GM13976 (cell line): ENCODE measurements around the gene ANKLE2.

Source experiments
- DNase-seq: peaks from one replicate; pipeline ENCODE4 v3.0.0; 2012; ENCODE audit warnings: low spot score
- in situ Hi-C: fragments of 300-500 bp; cut with MboI; formaldehyde crosslinking; loops from one replicate; pipeline ENCODE4 v1.12.0; 2022; ENCODE audit warnings: low sequenced_read_pairs, mixed read lengths, inconsistent platforms; ENCODE audit not compliant: unreplicated experiment
- TF ChIP-seq, protein P1 (sequence below): IDR thresholded peaks from 2 replicates; pipeline ENCODE4 v1.5.1; 2012; ENCODE audit warnings: borderline replicate concordance, mild to moderate bottlenecking; ENCODE audit not compliant: insufficient read depth; ENCODE audit errors: extremely low read depth, missing control alignments, control extremely low read depth

The ANKLE2 gene

DNA sequence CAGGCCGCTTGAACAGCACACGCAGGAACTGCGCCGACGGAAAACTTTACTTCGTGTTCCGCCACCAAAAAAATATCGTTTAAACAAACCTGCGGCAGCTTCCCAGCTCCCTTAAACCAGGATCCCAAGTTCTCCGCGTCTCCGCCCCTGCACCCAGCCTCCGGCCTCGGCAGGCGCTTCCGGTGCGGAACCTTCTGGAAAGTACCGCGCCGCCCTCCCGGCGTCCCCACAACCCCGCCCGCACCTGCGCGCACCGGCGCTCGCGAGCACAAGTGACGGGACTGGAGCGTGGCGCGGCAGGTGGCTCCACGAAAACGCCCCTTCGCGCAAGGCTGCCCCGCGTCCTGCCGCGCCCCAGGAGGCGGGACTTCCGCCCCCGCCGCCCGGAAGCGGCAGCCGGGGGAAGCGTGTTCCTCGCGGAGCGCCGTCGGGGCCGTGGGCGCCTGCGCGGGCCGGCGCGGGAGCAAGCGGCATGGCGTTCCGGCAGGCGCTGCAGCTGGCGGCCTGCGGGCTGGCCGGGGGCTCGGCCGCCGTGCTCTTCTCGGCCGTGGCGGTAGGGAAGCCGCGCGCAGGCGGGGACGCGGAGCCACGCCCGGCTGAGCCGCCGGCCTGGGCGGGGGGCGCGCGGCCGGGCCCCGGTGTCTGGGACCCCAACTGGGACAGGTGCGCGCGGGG lies 51.1 kb downstream of the ANKLE2 start, which contains the start of gene PGAM5:
PGAM5 (plus strand) TSS at position 438 of the 675 bp plus-strand sequence; CDS start at position 473, 35 bp downstream.
- TF ChIP-seq, protein P1, sequence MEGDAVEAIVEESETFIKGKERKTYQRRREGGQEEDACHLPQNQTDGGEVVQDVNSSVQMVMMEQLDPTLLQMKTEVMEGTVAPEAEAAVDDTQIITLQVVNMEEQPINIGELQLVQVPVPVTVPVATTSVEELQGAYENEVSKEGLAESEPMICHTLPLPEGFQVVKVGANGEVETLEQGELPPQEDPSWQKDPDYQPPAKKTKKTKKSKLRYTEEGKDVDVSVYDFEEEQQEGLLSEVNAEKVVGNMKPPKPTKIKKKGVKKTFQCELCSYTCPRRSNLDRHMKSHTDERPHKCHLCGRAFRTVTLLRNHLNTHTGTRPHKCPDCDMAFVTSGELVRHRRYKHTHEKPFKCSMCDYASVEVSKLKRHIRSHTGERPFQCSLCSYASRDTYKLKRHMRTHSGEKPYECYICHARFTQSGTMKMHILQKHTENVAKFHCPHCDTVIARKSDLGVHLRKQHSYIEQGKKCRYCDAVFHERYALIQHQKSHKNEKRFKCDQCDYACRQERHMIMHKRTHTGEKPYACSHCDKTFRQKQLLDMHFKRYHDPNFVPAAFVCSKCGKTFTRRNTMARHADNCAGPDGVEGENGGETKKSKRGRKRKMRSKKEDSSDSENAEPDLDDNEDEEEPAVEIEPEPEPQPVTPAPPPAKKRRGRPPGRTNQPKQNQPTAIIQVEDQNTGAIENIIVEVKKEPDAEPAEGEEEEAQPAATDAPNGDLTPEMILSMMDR, result no peak
- peak; percentile 97 for DNase-seq
- in situ Hi-C loops, result no loop called here

DNA sequence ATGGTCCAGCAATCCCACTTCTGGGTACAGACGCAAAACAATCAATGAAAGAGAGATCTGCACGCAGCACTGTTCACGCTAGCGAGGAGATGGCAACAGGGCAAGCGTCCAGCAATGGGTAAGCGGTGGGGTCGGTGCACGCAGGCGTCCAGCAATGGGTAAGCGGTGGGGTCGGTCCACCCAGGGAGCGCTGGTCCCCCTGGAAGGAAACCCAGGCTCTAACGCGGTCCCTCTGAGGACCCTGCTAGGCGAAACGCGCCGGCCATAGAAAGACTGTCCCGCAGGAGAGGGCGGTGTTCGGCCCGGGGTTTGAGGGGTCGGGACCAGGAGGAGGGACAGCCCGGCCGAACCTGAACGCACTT lies 51.6 kb downstream of the ANKLE2 start:
- in situ Hi-C loops, result no loop called here
- TF ChIP-seq, protein P1, result no peak
- no peak for DNase-seq

DNA sequence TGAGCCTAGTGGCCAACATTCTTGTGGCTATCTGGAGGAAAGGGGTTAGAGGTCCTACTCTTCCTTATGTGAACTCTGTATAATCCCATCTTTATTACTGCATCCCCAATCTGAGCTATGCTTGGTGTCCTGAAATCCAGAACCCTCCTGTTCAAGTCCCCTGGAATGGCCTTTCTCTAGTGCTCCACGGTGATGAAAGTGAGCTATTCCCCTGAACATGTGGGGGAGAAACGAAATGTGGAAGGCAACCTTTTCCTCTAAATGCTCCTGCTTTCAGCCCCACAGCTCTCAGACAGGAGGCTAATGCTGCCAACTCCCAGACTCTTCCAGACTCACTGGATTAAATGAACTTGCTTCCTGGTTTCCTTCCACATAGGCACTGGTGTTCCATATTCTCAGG lies 53.5 kb downstream of the ANKLE2 start:
- DNase-seq, result no peak
- TF ChIP-seq, protein P1, result no peak
- in situ Hi-C loops, result no loop called here

DNA sequence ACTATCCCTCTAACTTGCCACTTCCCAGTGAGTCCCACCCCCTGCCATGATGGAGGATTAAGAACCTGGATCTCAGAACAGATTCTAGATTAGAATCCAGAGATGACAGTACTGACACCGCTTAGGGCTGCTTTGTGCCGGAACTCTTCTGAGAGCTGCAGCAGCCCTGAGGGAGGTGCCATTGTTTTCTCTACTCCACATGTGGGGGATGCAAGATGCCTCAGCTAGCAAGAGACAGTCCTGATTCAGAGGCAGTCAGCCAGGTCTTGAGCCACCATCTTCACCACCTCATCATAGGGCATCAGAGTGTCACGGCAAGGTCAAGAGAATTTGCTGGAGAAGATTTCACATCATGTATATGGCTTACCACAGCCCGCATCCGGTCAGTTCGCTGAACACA lies 54.4 kb downstream of the ANKLE2 start:
- TF ChIP-seq, protein P1, result no peak
- in situ Hi-C loops, result no loop called here
- DNase-seq, result no peak

DNA sequence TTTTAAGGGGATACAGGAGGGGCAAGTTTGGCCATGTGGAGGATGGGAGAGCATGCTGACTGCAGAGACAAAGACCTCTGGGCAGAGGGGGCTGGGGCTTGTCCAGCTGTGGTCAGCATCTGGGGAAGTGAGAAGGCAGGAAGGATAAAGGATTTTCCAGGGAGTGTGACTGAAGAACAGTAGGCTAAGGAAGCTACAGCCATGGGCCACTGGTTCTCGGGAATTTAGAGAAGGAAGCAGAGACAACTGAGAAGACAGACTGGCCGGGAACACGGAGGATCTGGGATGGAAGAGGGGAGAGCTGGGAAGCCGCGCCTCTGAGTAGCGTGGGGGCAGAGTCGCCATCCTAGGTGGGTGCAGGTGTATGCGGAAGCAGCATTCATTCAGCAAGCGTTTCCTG lies 58.0 kb downstream of the ANKLE2 start:
- in situ Hi-C loops, result no loop called here
- TF ChIP-seq, protein P1, result no peak
- DNase-seq, result no peak

DNA sequence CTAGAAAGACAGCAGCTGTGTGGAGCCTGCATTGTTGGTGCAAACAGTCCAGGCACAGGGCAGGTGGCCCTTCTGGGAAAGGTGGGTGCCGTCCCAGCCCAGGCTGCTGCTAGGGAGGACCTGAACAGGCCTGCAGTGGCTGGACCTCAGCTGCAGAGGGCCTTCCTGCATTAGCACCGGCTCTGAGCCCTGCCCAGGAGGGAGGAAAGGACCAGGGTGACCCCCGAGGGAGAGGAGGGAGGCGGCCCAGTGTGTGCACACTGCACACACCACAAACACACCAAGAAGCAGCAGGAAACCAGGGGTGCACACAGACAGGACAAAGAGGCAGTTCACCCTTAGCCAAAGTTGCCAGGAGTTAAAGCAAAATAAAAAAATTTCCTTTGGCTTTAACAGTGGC lies 59.0 kb downstream of the ANKLE2 start:
- DNase-seq, result no peak
- in situ Hi-C loops, result no loop called here
- TF ChIP-seq, protein P1, result peak; percentile 12
